Tibial nerve (tissue), 4 donors: Measurements from ENCODE around the gene SOWAHD.

Source experiments
- CTCF ChIP-seq, 5 experiments: fragments of 200-600 bp in 3 of 5; fragments of 450-650 bp in 2 of 5; sonication (generic) in 3 of 5; IDR thresholded peaks; one replicate each; pipeline ENCODE4 v1.5.1; 2016 to 2019; ENCODE audit warnings: antibody characterized with exemption in 5 of 5, mild to moderate bottlenecking in 3 of 5, moderate library complexity in 2 of 5
- EP300 ChIP-seq, 2 donors: sonication (generic); formaldehyde crosslinking; IDR thresholded peaks; one replicate each; pipeline ENCODE4 v1.6.1; 2017; ENCODE audit warnings: antibody characterized with exemption in 2 of 2, mild to moderate bottlenecking in 1 of 2
- POLR2A ChIP-seq, 2 donors: fragments of 450-650 bp; IDR thresholded peaks; one replicate each; pipeline ENCODE4 v1.6.1; 2017; ENCODE audit warnings: antibody characterized with exemption in 2 of 2, mild to moderate bottlenecking in 2 of 2, moderate library complexity in 2 of 2

GRCh38 chrX:119738742-119739141 lies 19.6 kb upstream of the SOWAHD start:
- TF ChIP-seq CTCF (IDR thresholded peaks at IDR 0.05) (no peak), EP300 (IDR thresholded peaks at IDR 0.05) (no peak), POLR2A (IDR thresholded peaks at IDR 0.05) (no peak)
